NT2/D1 (cell line): Measurements from ENCODE around the gene DYRK3.

ENCODE experiments used
- DNase-seq: peaks from one replicate; pipeline ENCODE4 v3.0.0-alpha.2; 2011; ENCODE audit warnings: low read depth, low spot score
- H3K27me3 ChIP-seq: 2 replicates; pipeline ENCODE4 v1.6.0; 2011; ENCODE audit warnings: mild to moderate bottlenecking; ENCODE audit not compliant: insufficient read length, insufficient read depth
- H3K36me3 ChIP-seq: 2 replicates; pipeline ENCODE4 v1.6.1; 2011; ENCODE audit warnings: mild to moderate bottlenecking, low read length, mixed read lengths; ENCODE audit not compliant: insufficient read depth, insufficient read length
- H3K4me1 ChIP-seq: 2 replicates; pipeline ENCODE4 v1.5.1; 2011; ENCODE audit not compliant: insufficient read depth, insufficient read length
- H3K4me3 ChIP-seq: 2 replicates; pipeline ENCODE4 v1.5.1; 2011; ENCODE audit warnings: low read depth; ENCODE audit not compliant: insufficient read length
- H3K9ac ChIP-seq: 2 replicates; pipeline ENCODE4 v1.6.0; 2011; ENCODE audit warnings: low read depth; ENCODE audit not compliant: insufficient read length
- H3K9me3 ChIP-seq: 2 replicates; pipeline ENCODE4 v1.5.1; 2011; ENCODE audit warnings: mild to moderate bottlenecking, low read length; ENCODE audit not compliant: insufficient read depth
- SUZ12 ChIP-seq: IDR thresholded peaks from 2 replicates; pipeline ENCODE4 v1.6.1; 2011; ENCODE audit not compliant: insufficient read length, insufficient read depth; ENCODE audit errors: extremely low read depth
- YY1 ChIP-seq: IDR thresholded peaks from 2 replicates; pipeline ENCODE4 v1.6.1; 2011; ENCODE audit not compliant: insufficient read length, insufficient read depth
- ZNF274 ChIP-seq: IDR thresholded peaks from 2 replicates; pipeline ENCODE4 v1.6.1; 2011; ENCODE audit warnings: mild to moderate bottlenecking, low read depth, low read length

The DYRK3 gene

GRCh38 chr1:206679738-206680211, 44.4 kb downstream of the DYRK3 start:
- H3K9ac ChIP-seq: no peak overlapping the region
- H3K36me3 ChIP-seq: no peaks in the 10 kb centered on the region
- TF ChIP-seq YY1 (no peak), SUZ12 (no peak)
- H3K9me3 ChIP-seq: no peaks in the 10 kb centered on the region
- DNase-seq: no peak
- H3K4me3 ChIP-seq: no peak overlapping the region
- H3K4me1 ChIP-seq: no peaks in the 10 kb centered on the region
- H3K27me3 ChIP-seq: peaks cover 28% of the 10 kb centered on the region

GRCh38 chr1:206680279-206680678, 44.9 kb downstream of the DYRK3 start:
- H3K27me3 ChIP-seq: peaks cover 28% of the 10 kb centered on the region
- H3K4me1 ChIP-seq: no peaks in the 10 kb centered on the region
- H3K4me3 ChIP-seq: no peak overlapping the region
- H3K36me3 ChIP-seq: no peaks in the 10 kb centered on the region
- H3K9me3 ChIP-seq: no peaks in the 10 kb centered on the region
- no peak for DNase-seq
- no peak overlapping the region for H3K9ac ChIP-seq
- TF ChIP-seq SUZ12: no peak
- no peak for TF ChIP-seq YY1
- TF ChIP-seq ZNF274: no peak

DNA sequence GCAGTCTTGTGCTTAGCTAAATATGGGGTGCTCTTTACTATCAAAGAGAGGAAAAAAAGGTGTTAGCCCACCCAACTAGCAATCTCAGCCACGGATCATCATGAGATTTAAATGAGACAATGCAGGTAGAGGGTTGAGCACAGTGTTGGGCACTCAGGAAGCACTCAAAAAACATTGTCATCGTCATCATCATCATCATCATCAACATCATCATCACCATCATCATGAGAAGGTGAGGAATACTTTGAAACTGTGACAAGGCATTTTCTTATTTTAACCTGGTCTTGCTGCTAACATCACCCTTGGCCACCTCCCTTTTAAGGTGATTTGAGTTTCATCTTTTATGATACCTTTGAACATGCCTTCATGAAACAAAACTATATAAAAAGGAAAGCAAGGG, 46.0 kb downstream of the DYRK3 start:
- H3K27me3 ChIP-seq: peaks cover 34% of the 10 kb centered on the region
- H3K4me1 ChIP-seq: no peaks in the 10 kb centered on the region
- H3K36me3 ChIP-seq: no peaks in the 10 kb centered on the region
- H3K4me3 ChIP-seq: no peak overlapping the region
- no peak for TF ChIP-seq SUZ12
- TF ChIP-seq ZNF274: no peak
- no peak for TF ChIP-seq YY1
- H3K9me3 ChIP-seq: no peaks in the 10 kb centered on the region
- no peak overlapping the region for H3K9ac ChIP-seq
- no peak for DNase-seq

DNA sequence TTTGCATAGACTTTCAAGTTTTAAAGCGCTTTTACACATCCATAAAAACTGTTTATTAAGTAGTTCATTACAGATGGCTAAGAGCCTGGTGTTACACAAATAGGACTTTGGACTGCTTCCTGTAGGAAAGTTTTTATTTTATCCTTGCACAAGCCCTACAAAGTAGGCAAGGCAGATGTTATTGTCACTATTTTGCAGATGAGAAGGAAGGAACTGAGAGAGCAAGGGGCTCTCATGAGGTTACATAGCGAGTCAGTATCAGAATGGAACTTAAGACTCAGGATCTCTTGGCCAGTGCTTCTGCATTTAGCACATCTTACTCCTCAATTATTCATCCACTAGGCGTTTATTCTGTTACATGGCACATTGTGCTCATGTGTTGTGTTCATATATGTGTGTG, 46.8 kb downstream of the DYRK3 start:
- H3K9ac ChIP-seq: no peak overlapping the region
- peaks cover 36% of the 10 kb centered on the region for H3K27me3 ChIP-seq
- no peaks in the 10 kb centered on the region for H3K4me1 ChIP-seq
- no peak for TF ChIP-seq SUZ12
- no peak for TF ChIP-seq YY1
- TF ChIP-seq ZNF274: no peak
- no peak for DNase-seq
- H3K4me3 ChIP-seq: no peak overlapping the region
- no peaks in the 10 kb centered on the region for H3K36me3 ChIP-seq
- H3K9me3 ChIP-seq: no peaks in the 10 kb centered on the region

- DNase-seq: no peak
- Histone ChIP-seq H3K27me3 (peaks cover 36% of the 10 kb centered on the region), H3K9me3 (no peaks in the 10 kb centered on the region), H3K4me1 (peaks cover 3% of the 10 kb centered on the region), H3K4me3 (no peak overlapping the region), H3K36me3 (no peaks in the 10 kb centered on the region), H3K9ac (no peak overlapping the region)
- TF ChIP-seq YY1 (no peak), SUZ12 (no peak), ZNF274 (no peak)
Observed at GRCh38 chr1:206683313-206683712, 48.0 kb downstream of the DYRK3 start.

DNA sequence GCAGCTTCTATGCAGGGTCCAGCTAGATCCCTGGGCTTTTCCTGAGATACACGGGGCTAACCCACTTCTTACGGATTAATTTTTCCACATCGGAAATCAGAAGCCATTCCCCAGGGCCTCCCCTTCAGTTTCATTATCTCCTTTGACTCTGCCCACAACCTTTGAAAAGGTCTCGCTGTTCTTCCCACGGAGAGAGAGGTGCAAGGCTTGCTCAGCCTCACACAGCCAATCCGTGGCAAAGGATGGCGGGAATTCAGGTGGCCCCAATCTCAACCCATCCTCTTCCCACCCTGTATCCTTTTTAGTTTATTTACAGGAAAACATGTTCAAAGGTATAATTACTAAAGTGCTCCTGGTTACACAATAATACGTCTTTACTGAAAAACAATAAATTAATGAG, 48.7 kb downstream of the DYRK3 start:
- peaks cover 3% of the 10 kb centered on the region for H3K4me1 ChIP-seq
- no peak for DNase-seq
- peaks cover 36% of the 10 kb centered on the region for H3K27me3 ChIP-seq
- H3K4me3 ChIP-seq: peak overlapping the region; percentile 33
- H3K9me3 ChIP-seq: no peaks in the 10 kb centered on the region
- H3K36me3 ChIP-seq: no peaks in the 10 kb centered on the region
- no peak for TF ChIP-seq ZNF274
- TF ChIP-seq SUZ12: no peak
- TF ChIP-seq YY1: no peak
- H3K9ac ChIP-seq: no peak overlapping the region

DNA sequence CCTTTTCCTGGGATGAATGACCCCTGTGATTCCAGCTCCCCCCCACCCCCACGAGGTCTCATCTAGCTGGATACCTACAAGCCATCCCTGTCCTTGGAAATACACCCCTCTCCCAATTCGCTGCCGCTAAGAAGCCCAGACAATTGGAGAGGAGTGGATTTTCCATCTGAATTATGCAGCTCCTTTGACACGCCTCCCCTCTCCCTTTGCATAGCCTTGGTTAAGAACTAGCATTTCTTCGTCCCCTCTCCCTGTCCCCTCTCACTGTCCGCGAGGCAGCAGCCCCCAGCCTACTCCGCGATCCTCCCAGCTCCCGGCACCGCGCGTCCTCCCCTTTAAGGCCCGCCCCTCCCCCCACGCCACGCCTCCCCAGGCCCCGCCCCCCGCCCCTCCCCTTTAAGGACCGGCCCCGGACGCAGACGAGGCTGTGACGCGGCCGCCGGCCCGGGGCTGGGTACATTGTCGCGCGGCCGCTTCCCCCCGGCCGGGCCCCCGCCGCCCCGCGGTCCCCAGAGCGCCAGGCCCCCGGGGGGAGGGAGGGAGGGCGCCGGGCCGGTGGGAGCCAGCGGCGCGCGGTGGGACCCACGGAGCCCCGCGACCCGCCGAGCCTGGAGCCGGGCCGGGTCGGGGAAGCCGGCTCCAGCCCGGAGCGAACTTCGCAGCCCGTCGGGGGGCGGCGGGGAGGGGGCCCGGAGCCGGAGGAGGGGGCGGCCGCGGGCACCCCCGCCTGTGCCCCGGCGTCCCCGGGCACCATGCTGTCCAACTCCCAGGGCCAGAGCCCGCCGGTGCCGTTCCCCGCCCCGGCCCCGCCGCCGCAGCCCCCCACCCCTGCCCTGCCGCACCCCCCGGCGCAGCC, 49.4 kb downstream of the DYRK3 start, which contains the start of gene MAPKAPK2:
Gene MAPKAPK2 (plus strand): TSS at position 428 of the 856 bp plus-strand sequence. CDS start 325 bp downstream, at position 753.
- H3K9ac ChIP-seq: peak within 1 kb of the TSS; percentile 82
- no peaks in the 10 kb centered on the region for H3K36me3 ChIP-seq
- H3K4me1 ChIP-seq: peaks cover 5% of the 10 kb centered on the region
- DNase-seq: no peak
- TF ChIP-seq YY1 (no peak), ZNF274 (no peak)
- H3K4me3 ChIP-seq: peak within 1 kb of the TSS; percentile 81
- H3K27me3 ChIP-seq: peaks cover 36% of the 10 kb centered on the region
- H3K9me3 ChIP-seq: no peaks in the 10 kb centered on the region

DNA sequence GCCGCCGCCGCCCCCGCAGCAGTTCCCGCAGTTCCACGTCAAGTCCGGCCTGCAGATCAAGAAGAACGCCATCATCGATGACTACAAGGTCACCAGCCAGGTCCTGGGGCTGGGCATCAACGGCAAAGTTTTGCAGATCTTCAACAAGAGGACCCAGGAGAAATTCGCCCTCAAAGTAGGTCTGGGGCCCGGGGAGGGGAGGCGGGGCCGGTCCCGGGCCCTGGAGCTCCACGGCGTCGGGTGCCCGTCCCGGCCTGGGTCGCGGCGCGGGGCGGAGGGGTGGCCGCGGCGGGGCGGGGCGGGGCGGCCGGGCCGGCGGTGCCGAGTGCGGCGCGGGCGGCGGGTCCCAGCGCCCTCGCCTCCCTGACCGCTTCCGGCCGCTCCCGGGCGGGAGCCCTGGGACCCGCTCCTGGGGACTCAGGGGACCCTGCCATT, 50.0 kb downstream of the DYRK3 start:
- peaks cover 36% of the 10 kb centered on the region for H3K27me3 ChIP-seq
- no peak for DNase-seq
- H3K9me3 ChIP-seq: no peaks in the 10 kb centered on the region
- H3K4me3 ChIP-seq: peak overlapping the region; percentile 81
- TF ChIP-seq ZNF274 (no peak), YY1 (no peak), SUZ12 (no peak)
- H3K9ac ChIP-seq: peak overlapping the region; percentile 82
- H3K4me1 ChIP-seq: peaks cover 8% of the 10 kb centered on the region
- H3K36me3 ChIP-seq: no peaks in the 10 kb centered on the region
